ENCODE data around the gene WIPF2. TPM values are rescaled to one million over a fixed set of nuclear protein-coding genes. Genes with fewer than 3 reads are reported as not detected.
A peak's percentile ranks its signal among the peaks of the same experiment; 100 is the strongest.

The WIPF2 gene
- total RNA-seq, 2 experiments from 2014 or later, result 24.1 to 26.1 TPM

GRCh38 chr17:40309949-40310510, 90.9 kb downstream of the WIPF2 start:
- Mint-ChIP-seq H3K27me3 (no peaks in the 10 kb centered on the region), H3K4me1 (peaks cover 44% of the 10 kb centered on the region), H3K9me3 (ENCODE audit: low read depth) (no peaks in the 10 kb centered on the region), H3K4me3 (no peak overlapping the region), H3K36me3 (no peaks in the 10 kb centered on the region), H3K27ac (no peak overlapping the region)
- ATAC-seq (no peak), DNase-seq (no peak)
- CTCF ChIA-PET, result interaction anchor here (0.8 to 31.0 kb wide), 4 partner anchors 6 to 196 kb away, joined by 3 to 433 read pairs (median 21); no protein-coding TSS in a partner anchor

- no peak for ATAC-seq
- Mint-ChIP-seq H3K36me3 (no peaks in the 10 kb centered on the region), H3K4me3 (no peak overlapping the region), H3K9me3 (ENCODE audit: low read depth) (no peaks in the 10 kb centered on the region), H3K27me3 (no peaks in the 10 kb centered on the region), H3K27ac (no peak overlapping the region), H3K4me1 (peaks cover 52% of the 10 kb centered on the region)
- DNase-seq, result no peak
- CTCF ChIA-PET, result interaction anchor here (1.1 to 31.0 kb wide), 5 partner anchors 8 to 46 kb away, joined by 4 to 433 read pairs (median 9); no protein-coding TSS in a partner anchor
These were observed 91.8 kb downstream of the WIPF2 start for GRCh38 chr17:40310882-40311391.

- ATAC-seq (no peak), DNase-seq (no peak)
- Mint-ChIP-seq H3K4me1 (peaks cover 54% of the 10 kb centered on the region), H3K27me3 (no peaks in the 10 kb centered on the region), H3K27ac (no peak overlapping the region), H3K4me3 (no peak overlapping the region), H3K9me3 (ENCODE audit: low read depth) (no peaks in the 10 kb centered on the region), H3K36me3 (no peaks in the 10 kb centered on the region)
- CTCF ChIA-PET, result interaction anchor here (1.1 to 31.0 kb wide), 5 partner anchors 9 to 46 kb away, joined by 4 to 433 read pairs (median 9); no protein-coding TSS in a partner anchor
These were observed 92.5 kb downstream of the WIPF2 start for GRCh38 chr17:40311575-40311974.

- ATAC-seq (no peak), DNase-seq (no peak)
- Mint-ChIP-seq H3K9me3 (ENCODE audit: low read depth) (no peaks in the 10 kb centered on the region), H3K27me3 (no peaks in the 10 kb centered on the region), H3K36me3 (no peaks in the 10 kb centered on the region), H3K27ac (no peak overlapping the region), H3K4me3 (no peak overlapping the region), H3K4me1 (peaks cover 55% of the 10 kb centered on the region)
- CTCF ChIA-PET, result interaction anchor here (1.2 to 31.0 kb wide), 5 partner anchors 9 to 110 kb away, joined by 3 to 433 read pairs (median 5); no protein-coding TSS in a partner anchor
These were observed 93.1 kb downstream of the WIPF2 start for GRCh38 chr17:40312131-40312731.

GRCh38 chr17:40312893-40313667, 94.0 kb downstream of the WIPF2 start:
- peaks cover 63% of the 10 kb centered on the region for H3K4me1 Mint-ChIP-seq
- no peak overlapping the region for H3K4me3 Mint-ChIP-seq
- CTCF ChIA-PET, result interaction anchor here (1.2 to 31.0 kb wide), 5 partner anchors 9 to 111 kb away, joined by 3 to 433 read pairs (median 10); no protein-coding TSS in a partner anchor
- ATAC-seq, result no peak
- H3K9me3 Mint-ChIP-seq (ENCODE audit: low read depth), result no peaks in the 10 kb centered on the region
- no peak for DNase-seq
- H3K36me3 Mint-ChIP-seq, result no peaks in the 10 kb centered on the region
- no peak overlapping the region for H3K27ac Mint-ChIP-seq
- no peaks in the 10 kb centered on the region for H3K27me3 Mint-ChIP-seq

GRCh38 chr17:40313668-40314583, 94.8 kb downstream of the WIPF2 start:
- Mint-ChIP-seq H3K4me3 (no peak overlapping the region), H3K4me1 (peaks cover 66% of the 10 kb centered on the region)

GRCh38 chr17:40314584-40314956, 95.5 kb downstream of the WIPF2 start:
- Mint-ChIP-seq H3K4me3 (no peak overlapping the region), H3K36me3 (peaks cover 1% of the 10 kb centered on the region), H3K9me3 (ENCODE audit: low read depth) (no peaks in the 10 kb centered on the region), H3K27ac (peak overlapping the region; percentile 13), H3K27me3 (no peaks in the 10 kb centered on the region), H3K4me1 (peaks cover 72% of the 10 kb centered on the region)
- DNase-seq, result peak; percentile 82
- CTCF ChIA-PET, result interaction anchor here (0.6 to 31.0 kb wide), 6 partner anchors 11 to 1554 kb away, joined by 3 to 433 read pairs (median 4); no protein-coding TSS in a partner anchor
- ATAC-seq, result no peak

More at GRCh38 chr17:40313668-40314583, 94.8 kb downstream of the WIPF2 start:
- Mint-ChIP-seq H3K27me3 (no peaks in the 10 kb centered on the region), H3K27ac (peak overlapping the region; percentile 13), H3K36me3 (peaks cover 1% of the 10 kb centered on the region), H3K9me3 (ENCODE audit: low read depth) (no peaks in the 10 kb centered on the region)
- DNase-seq (no peak), ATAC-seq (no peak)
- CTCF ChIA-PET, result interaction anchor here (1.0 to 31.0 kb wide), 3 partner anchors 10 to 43 kb away, joined by 3 to 433 read pairs (median 53); no protein-coding TSS in a partner anchor

- H3K36me3 Mint-ChIP-seq, result peaks cover 1% of the 10 kb centered on the region
- H3K4me3 Mint-ChIP-seq, result no peak overlapping the region
- no peaks in the 10 kb centered on the region for H3K9me3 Mint-ChIP-seq (ENCODE audit: low read depth)
- DNase-seq, result no peak
- H3K27ac Mint-ChIP-seq, result no peak overlapping the region
- H3K4me1 Mint-ChIP-seq, result peaks cover 78% of the 10 kb centered on the region
- no peak for ATAC-seq
- CTCF ChIA-PET, result interaction anchor here (0.6 to 31.0 kb wide), 11 partner anchors 7 to 1553 kb away, joined by 3 to 433 read pairs (median 4); partner anchors contain the start of genes GJD3 and RARA
- H3K27me3 Mint-ChIP-seq, result no peaks in the 10 kb centered on the region
These were observed 96.1 kb downstream of the WIPF2 start for GRCh38 chr17:40315206-40315605.

GRCh38 chr17:40315678-40316570, 96.8 kb downstream of the WIPF2 start:
- Mint-ChIP-seq H3K36me3 (peaks cover 2% of the 10 kb centered on the region), H3K9me3 (ENCODE audit: low read depth) (no peaks in the 10 kb centered on the region), H3K27me3 (no peaks in the 10 kb centered on the region), H3K27ac (peak overlapping the region; percentile 43), H3K4me1 (peaks cover 84% of the 10 kb centered on the region), H3K4me3 (no peak overlapping the region)
- CTCF ChIA-PET, result interaction anchor here (0.9 to 31.0 kb wide), 11 partner anchors 8 to 125 kb away, joined by 3 to 433 read pairs (median 7); partner anchors contain the start of genes GJD3 and RARA
- DNase-seq (no peak), ATAC-seq (no peak)

- ATAC-seq (no peak), DNase-seq (no peak)
- peaks cover 83% of the 10 kb centered on the region for H3K4me1 Mint-ChIP-seq
- H3K4me3 Mint-ChIP-seq, result peak overlapping the region; percentile 94
- no peaks in the 10 kb centered on the region for H3K27me3 Mint-ChIP-seq
- CTCF ChIA-PET, result interaction anchor here (0.9 to 31.0 kb wide), 16 partner anchors 9 to 281 kb away, joined by 3 to 433 read pairs (median 4); partner anchors contain the start of genes GJD3 and RARA
- no peaks in the 10 kb centered on the region for H3K9me3 Mint-ChIP-seq (ENCODE audit: low read depth)
- peaks cover 3% of the 10 kb centered on the region for H3K36me3 Mint-ChIP-seq
- no peak overlapping the region for H3K27ac Mint-ChIP-seq
These were observed 97.7 kb downstream of the WIPF2 start for GRCh38 chr17:40316571-40317344.

GRCh38 chr17:40317345-40317873, 98.3 kb downstream of the WIPF2 start:
- Mint-ChIP-seq H3K27me3 (no peaks in the 10 kb centered on the region), H3K4me1 (peaks cover 82% of the 10 kb centered on the region), H3K36me3 (peaks cover 3% of the 10 kb centered on the region), H3K9me3 (ENCODE audit: low read depth) (no peaks in the 10 kb centered on the region), H3K27ac (peak overlapping the region; percentile 88), H3K4me3 (peak overlapping the region; percentile 94)
- CTCF ChIA-PET, result interaction anchor here (0.7 to 31.0 kb wide), 15 partner anchors 9 to 280 kb away, joined by 3 to 433 read pairs (median 5); partner anchors contain the start of gene RARA
- DNase-seq (peak; percentile 73), ATAC-seq (no peak)
